ENCODE results near the gene WDR37. TPM values are rescaled to one million over a fixed set of nuclear protein-coding genes. Genes with fewer than 3 reads are reported as not detected.

The WDR37 gene
- total and polyA plus RNA-seq, 10 of the 15 experiments (the other 5 are each of a cell fraction or from before 2014, with no cell fraction given): 1.9 to 11.1 (median 7.1) TPM

DNA sequence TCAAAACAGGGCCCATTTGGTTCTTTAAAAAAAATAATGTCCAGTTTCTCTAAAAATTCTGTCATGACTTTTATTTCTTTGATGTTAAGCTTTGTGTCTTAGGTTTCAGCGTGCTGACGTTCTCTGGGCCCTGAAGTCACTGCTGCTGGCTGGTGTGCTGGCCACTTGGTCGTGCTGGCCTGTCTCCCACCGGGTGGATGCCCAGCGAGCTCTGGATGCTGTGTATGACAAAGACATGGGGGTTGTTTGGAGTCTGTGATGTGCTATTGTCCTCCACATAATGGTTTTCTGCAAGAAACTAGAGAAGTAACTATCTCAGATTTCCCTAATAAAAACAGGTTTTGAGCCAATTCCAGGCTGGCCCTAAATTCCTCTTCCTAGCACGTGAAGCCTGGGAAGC lies 21.0 kb upstream of the WDR37 start:
- Histone ChIP-seq H3K27me3 (replicated peaks in 1 of 2; ENCODE audit: control insufficient read depth in 2 of 2, insufficient read depth in 2 of 2, low read length in 1 of 2) (no peaks in the 10 kb centered on the region), H3K4me1 (ENCODE audit: control insufficient read depth, insufficient read depth, low read length) (peaks cover 4% of the 10 kb centered on the region; the same call in 1 of the 2 replicates), H3K9me3 (replicated peaks; ENCODE audit: control insufficient read depth, insufficient read depth, low read length) (no peaks in the 10 kb centered on the region), H3K9ac (ENCODE audit: control insufficient read depth, insufficient read depth, low read length) (no peak overlapping the region), H3K27ac (ENCODE audit: control insufficient read depth, insufficient read depth) (no peak overlapping the region), H2AFZ (ENCODE audit: control insufficient read depth, low read depth, low read length) (no peak overlapping the region), H3K79me2 (ENCODE audit: control insufficient read depth, insufficient read depth, low read length) (no peaks in the 10 kb centered on the region), H3K36me3 (ENCODE audit: control insufficient read depth in 2 of 2, insufficient read depth in 2 of 2, low read length in 1 of 2) (peaks cover 2 to 3% of the 10 kb centered on the region in 2 experiments; a peak in 3 of 4 replicates), H3K4me2 (ENCODE audit: control insufficient read depth, insufficient read depth) (no peak overlapping the region), H4K20me1 (ENCODE audit: control insufficient read depth, insufficient read depth) (no peaks in the 10 kb centered on the region), H3K4me3 (no peak overlapping the region)
- intact Hi-C loops (cut with micrococcal nuclease; ENCODE audit: unreplicated experiment): no loop called here
- ChIA-PET RAD21 (ENCODE audit: unreplicated experiment) (interaction anchor here (1.1 kb wide), 2 partner anchors 9 to 43 kb away, joined by 3 read pairs; no protein-coding TSS in a partner anchor), SMC1A (ENCODE audit: uncharacterized antibody, unreplicated experiment) (interaction anchor here (1.2 kb wide), 1 partner anchor 15 kb away, joined by 3 read pairs; no protein-coding TSS in a partner anchor), CTCF (interaction anchor here (0.6 kb wide), 1 partner anchor 35 kb away, joined by 5 read pairs; no protein-coding TSS in a partner anchor), POLR2A (interaction anchor here (1.1 to 1.3 kb wide), 2 partner anchors 9 to 48 kb away, joined by 4 to 5 read pairs; partner anchors contain the start of gene GTPBP4)
- in situ Hi-C loops (cut with MboI): no loop called here
- ATAC-seq (no peak), FAIRE-seq (no peak), DNase-seq (ENCODE audit: low read depth, low spot score) (no peak)
- no peak for TF ChIP-seq HDAC2 (IDR thresholded peaks at IDR 0.05)
- no peak for TF ChIP-seq KDM1A (IDR thresholded peaks at IDR 0.05; ENCODE audit: borderline replicate concordance)
- TF ChIP-seq, protein P1, sequence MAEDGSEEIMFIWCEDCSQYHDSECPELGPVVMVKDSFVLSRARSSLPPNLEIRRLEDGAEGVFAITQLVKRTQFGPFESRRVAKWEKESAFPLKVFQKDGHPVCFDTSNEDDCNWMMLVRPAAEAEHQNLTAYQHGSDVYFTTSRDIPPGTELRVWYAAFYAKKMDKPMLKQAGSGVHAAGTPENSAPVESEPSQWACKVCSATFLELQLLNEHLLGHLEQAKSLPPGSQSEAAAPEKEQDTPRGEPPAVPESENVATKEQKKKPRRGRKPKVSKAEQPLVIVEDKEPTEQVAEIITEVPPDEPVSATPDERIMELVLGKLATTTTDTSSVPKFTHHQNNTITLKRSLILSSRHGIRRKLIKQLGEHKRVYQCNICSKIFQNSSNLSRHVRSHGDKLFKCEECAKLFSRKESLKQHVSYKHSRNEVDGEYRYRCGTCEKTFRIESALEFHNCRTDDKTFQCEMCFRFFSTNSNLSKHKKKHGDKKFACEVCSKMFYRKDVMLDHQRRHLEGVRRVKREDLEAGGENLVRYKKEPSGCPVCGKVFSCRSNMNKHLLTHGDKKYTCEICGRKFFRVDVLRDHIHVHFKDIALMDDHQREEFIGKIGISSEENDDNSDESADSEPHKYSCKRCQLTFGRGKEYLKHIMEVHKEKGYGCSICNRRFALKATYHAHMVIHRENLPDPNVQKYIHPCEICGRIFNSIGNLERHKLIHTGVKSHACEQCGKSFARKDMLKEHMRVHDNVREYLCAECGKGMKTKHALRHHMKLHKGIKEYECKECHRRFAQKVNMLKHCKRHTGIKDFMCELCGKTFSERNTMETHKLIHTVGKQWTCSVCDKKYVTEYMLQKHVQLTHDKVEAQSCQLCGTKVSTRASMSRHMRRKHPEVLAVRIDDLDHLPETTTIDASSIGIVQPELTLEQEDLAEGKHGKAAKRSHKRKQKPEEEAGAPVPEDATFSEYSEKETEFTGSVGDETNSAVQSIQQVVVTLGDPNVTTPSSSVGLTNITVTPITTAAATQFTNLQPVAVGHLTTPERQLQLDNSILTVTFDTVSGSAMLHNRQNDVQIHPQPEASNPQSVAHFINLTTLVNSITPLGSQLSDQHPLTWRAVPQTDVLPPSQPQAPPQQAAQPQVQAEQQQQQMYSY (CRISPR knock-in tag; IDR thresholded peaks at IDR 0.05): no peak
- no peak for TF ChIP-seq ZNF274 (IDR thresholded peaks at IDR 0.05; ENCODE audit: insufficient read depth, insufficient read length)
- TF ChIP-seq HCFC1 (IDR thresholded peaks at IDR 0.05; ENCODE audit: low read length): no peak
- no peak for TF ChIP-seq ZZZ3 (IDR thresholded peaks at IDR 0.05; ENCODE audit: control insufficient read depth, insufficient read length, low read depth)
- TF ChIP-seq RB1 (IDR thresholded peaks at IDR 0.05; ENCODE audit: borderline replicate concordance): no peak
- TF ChIP-seq CBX5 (IDR thresholded peaks at IDR 0.05; ENCODE audit: low read depth): no peak
- TF ChIP-seq TCF3 (IDR thresholded peaks at IDR 0.05; ENCODE audit: borderline replicate concordance, insufficient read depth, low read depth, low read length): no peak
- 92% methylated on average over 6 of the region's 6 CpGs for WGBS (ENCODE audit: insufficient coverage, insufficient replicate concordance, low lambda C conversion rate, missing lambda C conversion rate)
- BruUV-seq (replicated peaks): no TSS peak

Measured in GM12878 (cell line).